HCT116 (cell line): Measurements from ENCODE around the gene LRBA. TPM values are rescaled to one million over a fixed set of nuclear protein-coding genes. Genes with fewer than 3 reads are reported as not detected.

Source experiments
- ATAC-seq: fragments of 200-7000 bp; cut with Tn5 transposase; 2 replicates; pipeline ENCODE4 v1.9.1; 2020; ENCODE audit warnings: mild to moderate bottlenecking, moderate library complexity
- BruUV-seq: library from RNA; stranded (reverse); fragments of 400-500 nt; replicated peaks from 2 replicates; lab custom pipeline; 2021; lab: Mats Ljungman, UMichigan
- CTCF ChIA-PET: fragments of 300-600 bp; sonication (Branson Sonifier 250); formaldehyde crosslinking; loops from one replicate; lab custom pipeline; 2021; ENCODE audit warnings: antibody characterized with exemption; lab: Charles Lee
- POLR2A ChIA-PET: fragments of 300-600, 350-600 bp; sonication (Branson Sonifier 250); formaldehyde crosslinking; loops from one replicate; lab custom pipeline; 2021; ENCODE audit warnings: antibody characterized with exemption; lab: Charles Lee
- RAD21 ChIA-PET, 2 experiments: fragments of 300-600 bp; sonication (Branson Sonifier 250); formaldehyde crosslinking; loops; one replicate each; lab custom pipeline; 2023; ENCODE audit warnings: low total read pairs in 2 of 2; ENCODE audit not compliant: uncharacterized antibody in 2 of 2, unreplicated experiment in 2 of 2, low non-redundant PET in 1 of 2; lab: Charles Lee
- DNase-seq: peaks from one replicate; pipeline ENCODE4 v3.0.0-alpha.2; 2010; ENCODE audit warnings: low read depth, low spot score
- H2AFZ ChIP-seq: fragments of 200-600 bp; shearing (Covaris generic), sonication (generic); 2 replicates; pipeline ENCODE4 v1.6.1; 2017; ENCODE audit warnings: low read depth, mixed run types, mixed read lengths, antibody characterized with exemption, low read length; ENCODE audit not compliant: poor library complexity, severe bottlenecking
- H3K27ac ChIP-seq: 2 replicates; pipeline ENCODE4 v1.5.1; 2012; ENCODE audit warnings: low read depth, low read length
- H3K27me3 ChIP-seq: fragments of 200-600 bp; sonication (generic); 2 replicates; pipeline ENCODE4 v1.6.1; 2016; ENCODE audit warnings: mixed run types, low read length, mixed read lengths; ENCODE audit not compliant: insufficient read depth
- H3K36me3 ChIP-seq, 2 experiments: fragments of 200-500 bp in 1 of 2; fragments of 200-600 bp in 1 of 2; sonication (Bioruptor generic) in 1 of 2; sonication (generic) in 1 of 2; 2 replicates each; pipeline versions ENCODE4 v1.5.1 to v1.6.1; 2014 to 2016; ENCODE audit warnings: low read length in 2 of 2, inconsistent platforms in 1 of 2, mixed read lengths in 1 of 2, mixed run types in 1 of 2; ENCODE audit not compliant: insufficient read depth in 2 of 2, control insufficient read depth in 1 of 2
- H3K4me1 ChIP-seq, 2 experiments: fragments of 200-600 bp in 1 of 2; sonication (generic) in 1 of 2; 2 replicates each; pipeline versions ENCODE4 v1.5.1 to v1.6.1; 2012 to 2017; ENCODE audit warnings: low read length in 2 of 2, inconsistent platforms in 1 of 2, mild to moderate bottlenecking in 1 of 2, mixed read lengths in 1 of 2, mixed run types in 1 of 2, moderate library complexity in 1 of 2; ENCODE audit not compliant: insufficient read depth in 2 of 2, control insufficient read depth in 1 of 2
- H3K4me2 ChIP-seq: fragments of 200-600 bp; sonication (generic); 2 replicates; pipeline ENCODE4 v1.6.1; 2017; ENCODE audit warnings: mixed run types, low read length, mixed read lengths
- H3K4me3 ChIP-seq, 2 experiments: fragments of 200-600 bp in 1 of 2; sonication (generic) in 1 of 2; replicated peaks in 1 of 2; 2 replicates each; pipeline ENCODE4 v1.5.1; 2011 to 2016; ENCODE audit warnings: low read length in 2 of 2, control low read depth in 1 of 2, low read depth in 1 of 2, mild to moderate bottlenecking in 1 of 2, mixed read lengths in 1 of 2, mixed run types in 1 of 2
- H3K79me2 ChIP-seq: fragments of 200-600 bp; sonication (generic); 2 replicates; pipeline ENCODE4 v1.6.1; 2017; ENCODE audit warnings: mild to moderate bottlenecking, mixed run types, low read length, moderate library complexity, mixed read lengths; ENCODE audit not compliant: insufficient read depth
- H3K9ac ChIP-seq: fragments of 200-600 bp; sonication (generic); 2 replicates; pipeline ENCODE4 v1.6.1; 2016; ENCODE audit warnings: low read length, mixed read lengths
- H3K9me2 ChIP-seq: fragments of 200-600 bp; sonication (generic), shearing (Covaris generic); 2 replicates; pipeline ENCODE4 v1.6.1; 2017; ENCODE audit warnings: mixed run types, mild to moderate bottlenecking, moderate library complexity; ENCODE audit not compliant: insufficient read depth
- H3K9me3 ChIP-seq, 2 experiments: fragments of 200-500 bp in 1 of 2; fragments of 200-600 bp in 1 of 2; sonication (Bioruptor generic) in 1 of 2; sonication (generic) in 1 of 2; 2 replicates each; pipeline ENCODE4 v1.6.1; 2014 to 2017; ENCODE audit warnings: low read length in 2 of 2, mixed read lengths in 2 of 2, inconsistent platforms in 1 of 2, low read depth in 1 of 2, mild to moderate bottlenecking in 1 of 2, mixed run types in 1 of 2, moderate library complexity in 1 of 2; ENCODE audit not compliant: control insufficient read depth in 1 of 2, insufficient read depth in 1 of 2
- H4K20me1 ChIP-seq: fragments of 200-600 bp; sonication (generic), shearing (Covaris generic); 2 replicates; pipeline ENCODE4 v1.6.1; 2017; ENCODE audit warnings: mixed run types, mild to moderate bottlenecking, moderate library complexity; ENCODE audit not compliant: insufficient read depth
- CBX3 ChIP-seq: IDR thresholded peaks from 2 replicates; pipeline ENCODE4 v1.6.1; 2012; ENCODE audit warnings: low read depth
- CEBPB ChIP-seq: IDR thresholded peaks from 2 replicates; pipeline ENCODE4 v1.6.1; 2012; ENCODE audit warnings: low read depth
- EGR1 ChIP-seq: IDR thresholded peaks from 2 replicates; pipeline ENCODE4 v1.6.1; 2012; ENCODE audit warnings: low read depth
- ELF1 ChIP-seq: IDR thresholded peaks from 2 replicates; pipeline ENCODE4 v1.6.1; 2012; ENCODE audit warnings: low read depth, borderline replicate concordance
- EZH2phosphoT487 ChIP-seq: fragments of 200-600 bp; IDR thresholded peaks from 2 replicates; pipeline ENCODE4 v1.6.1; 2018; ENCODE audit warnings: antibody characterized with exemption, borderline replicate concordance
- FOSL1 ChIP-seq: IDR thresholded peaks from 2 replicates; pipeline ENCODE4 v1.6.1; 2012; ENCODE audit warnings: low read depth
- JUND ChIP-seq: IDR thresholded peaks from 2 replicates; pipeline ENCODE4 v1.6.1; 2012
- MAX ChIP-seq: IDR thresholded peaks from 2 replicates; pipeline ENCODE4 v1.6.1; 2012
- POLR2A ChIP-seq: IDR thresholded peaks from 2 replicates; pipeline ENCODE4 v1.7.0; 2011; ENCODE audit warnings: borderline replicate concordance; ENCODE audit not compliant: insufficient read depth, insufficient read length; ENCODE audit errors: extremely low read depth
- POLR2AphosphoS5 ChIP-seq: IDR thresholded peaks from 2 replicates; pipeline ENCODE4 v1.6.1; 2011; ENCODE audit warnings: mild to moderate bottlenecking, low read depth, low read length, moderate library complexity
- RAD21 ChIP-seq: IDR thresholded peaks from 2 replicates; pipeline ENCODE4 v1.6.1; 2012; ENCODE audit warnings: low read depth, mild to moderate bottlenecking
- SIN3A ChIP-seq: IDR thresholded peaks from 2 replicates; pipeline ENCODE4 v1.6.1; 2012; ENCODE audit warnings: low read depth
- SP1 ChIP-seq: IDR thresholded peaks from 2 replicates; pipeline ENCODE4 v1.6.1; 2012; ENCODE audit warnings: low read depth
- SRF ChIP-seq: IDR thresholded peaks from 2 replicates; pipeline ENCODE4 v1.6.1; 2012; ENCODE audit warnings: low read depth
- YY1 ChIP-seq: IDR thresholded peaks from 2 replicates; pipeline ENCODE4 v1.6.1; 2011; ENCODE audit warnings: low read length, low read depth, moderate library complexity, mild to moderate bottlenecking; ENCODE audit not compliant: insufficient replicate concordance; ENCODE audit errors: extremely low read depth
- ZNF274 ChIP-seq: fragments of 200-500 bp; sonication (Bioruptor generic); IDR thresholded peaks from 2 replicates; pipeline ENCODE4 v1.6.1; 2014; ENCODE audit warnings: mild to moderate bottlenecking, low read depth, low read length, inconsistent platforms
- intact Hi-C: fragments of 100-400 bp; cut with micrococcal nuclease; formaldehyde crosslinking; loops from 2 replicates; pipeline ENCODE4 v1.10.0; 2022
- total RNA-seq: library from RNA; stranded (reverse); gene quantifications from one replicate; pipeline ENCODE4 v1.2.1, GENCODE V29; 2021; ENCODE audit not compliant: unreplicated experiment
- TF ChIP-seq, protein P1 (sequence below): IDR thresholded peaks from 2 replicates; pipeline ENCODE4 v1.6.1; 2011; ENCODE audit warnings: mild to moderate bottlenecking, low read length, moderate library complexity; ENCODE audit not compliant: insufficient replicate concordance; ENCODE audit errors: extremely low read depth
- TF ChIP-seq, protein P2 (sequence below), 3 experiments: fragments of 200-600 bp in 1 of 3; sonication (generic) in 1 of 3; IDR thresholded peaks in 2 of 3; conservative IDR thresholded peaks in 1 of 3; 2 replicates each; pipeline ENCODE4 v1.5.1; 2012 to 2017; ENCODE audit warnings: low read depth in 2 of 3, low read length in 2 of 3, antibody characterized with exemption in 1 of 3, borderline replicate concordance in 1 of 3, control low read depth in 1 of 3, mild to moderate bottlenecking in 1 of 3, mixed read lengths in 1 of 3, mixed run types in 1 of 3, moderate library complexity in 1 of 3; ENCODE audit not compliant: insufficient read depth in 1 of 3

Gene LRBA
- total RNA-seq, 1 experiment from 2014 or later, result 79.8 TPM

- no peaks in the 10 kb centered on the region for H3K9me2 ChIP-seq
- no peaks in the 10 kb centered on the region for H3K36me3 ChIP-seq
- TF ChIP-seq POLR2AphosphoS5, result no peak
- TF ChIP-seq SIN3A, result no peak
- no peak for TF ChIP-seq CEBPB
- TF ChIP-seq SP1, result no peak
- TF ChIP-seq EZH2phosphoT487, result no peak
- no peak for TF ChIP-seq FOSL1
- no peak for TF ChIP-seq EGR1
- TF ChIP-seq ZNF274, result no peak
- TF ChIP-seq, protein P1, sequence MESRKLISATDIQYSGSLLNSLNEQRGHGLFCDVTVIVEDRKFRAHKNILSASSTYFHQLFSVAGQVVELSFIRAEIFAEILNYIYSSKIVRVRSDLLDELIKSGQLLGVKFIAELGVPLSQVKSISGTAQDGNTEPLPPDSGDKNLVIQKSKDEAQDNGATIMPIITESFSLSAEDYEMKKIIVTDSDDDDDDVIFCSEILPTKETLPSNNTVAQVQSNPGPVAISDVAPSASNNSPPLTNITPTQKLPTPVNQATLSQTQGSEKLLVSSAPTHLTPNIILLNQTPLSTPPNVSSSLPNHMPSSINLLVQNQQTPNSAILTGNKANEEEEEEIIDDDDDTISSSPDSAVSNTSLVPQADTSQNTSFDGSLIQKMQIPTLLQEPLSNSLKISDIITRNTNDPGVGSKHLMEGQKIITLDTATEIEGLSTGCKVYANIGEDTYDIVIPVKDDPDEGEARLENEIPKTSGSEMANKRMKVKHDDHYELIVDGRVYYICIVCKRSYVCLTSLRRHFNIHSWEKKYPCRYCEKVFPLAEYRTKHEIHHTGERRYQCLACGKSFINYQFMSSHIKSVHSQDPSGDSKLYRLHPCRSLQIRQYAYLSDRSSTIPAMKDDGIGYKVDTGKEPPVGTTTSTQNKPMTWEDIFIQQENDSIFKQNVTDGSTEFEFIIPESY, result no peak
- TF ChIP-seq CBX3, result no peak
- TF ChIP-seq MAX, result no peak
- no peak for TF ChIP-seq YY1
- TF ChIP-seq ELF1, result no peak
- TF ChIP-seq JUND, result no peak
- no peak for TF ChIP-seq SRF
- no peak for TF ChIP-seq RAD21
- TF ChIP-seq POLR2A, result no peak
- TF ChIP-seq, protein P2, sequence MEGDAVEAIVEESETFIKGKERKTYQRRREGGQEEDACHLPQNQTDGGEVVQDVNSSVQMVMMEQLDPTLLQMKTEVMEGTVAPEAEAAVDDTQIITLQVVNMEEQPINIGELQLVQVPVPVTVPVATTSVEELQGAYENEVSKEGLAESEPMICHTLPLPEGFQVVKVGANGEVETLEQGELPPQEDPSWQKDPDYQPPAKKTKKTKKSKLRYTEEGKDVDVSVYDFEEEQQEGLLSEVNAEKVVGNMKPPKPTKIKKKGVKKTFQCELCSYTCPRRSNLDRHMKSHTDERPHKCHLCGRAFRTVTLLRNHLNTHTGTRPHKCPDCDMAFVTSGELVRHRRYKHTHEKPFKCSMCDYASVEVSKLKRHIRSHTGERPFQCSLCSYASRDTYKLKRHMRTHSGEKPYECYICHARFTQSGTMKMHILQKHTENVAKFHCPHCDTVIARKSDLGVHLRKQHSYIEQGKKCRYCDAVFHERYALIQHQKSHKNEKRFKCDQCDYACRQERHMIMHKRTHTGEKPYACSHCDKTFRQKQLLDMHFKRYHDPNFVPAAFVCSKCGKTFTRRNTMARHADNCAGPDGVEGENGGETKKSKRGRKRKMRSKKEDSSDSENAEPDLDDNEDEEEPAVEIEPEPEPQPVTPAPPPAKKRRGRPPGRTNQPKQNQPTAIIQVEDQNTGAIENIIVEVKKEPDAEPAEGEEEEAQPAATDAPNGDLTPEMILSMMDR (IDR thresholded peaks at IDR 0.05 in 2 of 3, conservative IDR thresholded peaks at IDR 0.05 in 1 of 3; ENCODE audit: borderline replicate concordance in 1 of 3, insufficient read depth in 1 of 3, low read depth in 2 of 3, low read length in 2 of 3), result no peak
- no peak overlapping the region for H3K4me3 ChIP-seq
- ATAC-seq (no peak), DNase-seq (no peak)
- CTCF ChIA-PET, result no interaction called here
- no peak overlapping the region for H2AFZ ChIP-seq
- BruUV-seq, result no TSS peak
- H4K20me1 ChIP-seq, result no peaks in the 10 kb centered on the region
- H3K9me3 ChIP-seq, result no peaks in the 10 kb centered on the region
- no peaks in the 10 kb centered on the region for H3K4me1 ChIP-seq
- H3K27ac ChIP-seq, result no peak overlapping the region
- H3K79me2 ChIP-seq, result no peaks in the 10 kb centered on the region
- POLR2A ChIA-PET, result no interaction called here
- no peak overlapping the region for H3K4me2 ChIP-seq
- RAD21 ChIA-PET, result no interaction called here
- no peaks in the 10 kb centered on the region for H3K27me3 ChIP-seq
- H3K9ac ChIP-seq, result no peak overlapping the region
- intact Hi-C loops, result no loop called here
Measured at GRCh38 chr4:150501983-150502382, 513.1 kb downstream of the LRBA start.
